ENCODE data around the gene ARL10. TPM values are rescaled to one million over a fixed set of nuclear protein-coding genes. Genes with fewer than 3 reads are reported as not detected.

ARL10 gene, protein sequence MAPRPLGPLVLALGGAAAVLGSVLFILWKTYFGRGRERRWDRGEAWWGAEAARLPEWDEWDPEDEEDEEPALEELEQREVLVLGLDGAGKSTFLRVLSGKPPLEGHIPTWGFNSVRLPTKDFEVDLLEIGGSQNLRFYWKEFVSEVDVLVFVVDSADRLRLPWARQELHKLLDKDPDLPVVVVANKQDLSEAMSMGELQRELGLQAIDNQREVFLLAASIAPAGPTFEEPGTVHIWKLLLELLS
- total RNA-seq: 10 to 100 TPM in 1 of 2 experiments, 1 to 10 TPM in 1; 8.6 to 11.0 TPM

DNA sequence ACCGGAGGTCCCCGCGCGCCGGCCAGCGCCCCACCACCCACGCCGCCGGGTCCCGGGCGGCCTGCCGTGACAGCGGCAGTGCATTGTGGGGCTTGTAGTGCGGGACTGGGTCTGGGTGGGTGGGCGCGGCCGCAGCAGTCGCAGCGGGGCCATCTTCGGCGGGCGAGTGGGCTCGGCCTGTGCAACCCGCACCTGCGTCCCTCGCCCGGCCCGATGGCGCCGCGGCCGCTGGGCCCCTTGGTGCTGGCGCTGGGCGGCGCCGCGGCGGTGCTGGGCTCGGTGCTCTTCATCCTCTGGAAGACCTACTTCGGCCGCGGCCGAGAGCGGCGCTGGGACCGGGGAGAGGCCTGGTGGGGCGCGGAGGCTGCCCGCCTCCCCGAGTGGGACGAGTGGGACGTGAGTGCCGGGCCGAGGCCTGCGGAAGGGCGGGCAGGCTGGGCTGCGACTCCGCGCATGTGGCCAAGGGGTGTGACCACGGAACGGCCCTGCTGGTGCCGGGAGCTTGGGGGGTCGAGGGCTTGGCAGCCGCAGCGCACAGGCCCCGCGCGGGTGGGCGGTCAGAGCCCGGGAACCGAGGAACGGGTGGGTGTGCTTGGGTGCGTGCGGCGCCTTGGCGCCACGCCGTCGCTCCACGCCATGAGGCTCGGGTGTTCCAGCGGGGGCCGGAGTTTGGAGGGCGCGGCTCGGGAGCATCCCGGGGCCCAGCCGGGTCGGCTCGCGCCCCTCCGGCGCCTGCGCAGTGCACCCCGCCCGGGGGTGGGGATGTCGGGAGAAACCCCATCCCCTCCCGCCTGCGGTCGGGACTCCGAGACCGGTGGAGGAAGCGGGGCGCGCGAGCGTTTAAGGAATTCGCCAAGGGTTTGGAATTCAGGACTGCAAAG, at the start of gene ARL10:
Gene ARL10, plus strand, starts transcription at position 137 of the 881 bp plus-strand sequence. Its CDS starts 77 bp downstream, at position 214.
- H3K36me3 Mint-ChIP-seq (ENCODE audit: low read depth): peaks cover 9% of the 10 kb centered on the region
- ATAC-seq (peak; percentile 22), DNase-seq (peak; percentile 48)
- peaks cover 35% of the 10 kb centered on the region for H3K4me1 Mint-ChIP-seq (ENCODE audit: low read depth)
- peak within 1 kb of the TSS; percentile 72 for H3K4me3 Mint-ChIP-seq
- ChIA-PET CTCF (interaction anchor here (1.1 kb wide), 1 partner anchor 82 kb away, joined by 3 read pairs; the partner anchor contains the start of gene FAF2), POLR2A (no interaction called here)
- no peaks in the 10 kb centered on the region for H3K9me3 Mint-ChIP-seq (ENCODE audit: insufficient read depth)
- H3K27me3 Mint-ChIP-seq (ENCODE audit: low read depth): no peaks in the 10 kb centered on the region
- H3K27ac Mint-ChIP-seq: peak within 1 kb of the TSS; percentile 64

DNA sequence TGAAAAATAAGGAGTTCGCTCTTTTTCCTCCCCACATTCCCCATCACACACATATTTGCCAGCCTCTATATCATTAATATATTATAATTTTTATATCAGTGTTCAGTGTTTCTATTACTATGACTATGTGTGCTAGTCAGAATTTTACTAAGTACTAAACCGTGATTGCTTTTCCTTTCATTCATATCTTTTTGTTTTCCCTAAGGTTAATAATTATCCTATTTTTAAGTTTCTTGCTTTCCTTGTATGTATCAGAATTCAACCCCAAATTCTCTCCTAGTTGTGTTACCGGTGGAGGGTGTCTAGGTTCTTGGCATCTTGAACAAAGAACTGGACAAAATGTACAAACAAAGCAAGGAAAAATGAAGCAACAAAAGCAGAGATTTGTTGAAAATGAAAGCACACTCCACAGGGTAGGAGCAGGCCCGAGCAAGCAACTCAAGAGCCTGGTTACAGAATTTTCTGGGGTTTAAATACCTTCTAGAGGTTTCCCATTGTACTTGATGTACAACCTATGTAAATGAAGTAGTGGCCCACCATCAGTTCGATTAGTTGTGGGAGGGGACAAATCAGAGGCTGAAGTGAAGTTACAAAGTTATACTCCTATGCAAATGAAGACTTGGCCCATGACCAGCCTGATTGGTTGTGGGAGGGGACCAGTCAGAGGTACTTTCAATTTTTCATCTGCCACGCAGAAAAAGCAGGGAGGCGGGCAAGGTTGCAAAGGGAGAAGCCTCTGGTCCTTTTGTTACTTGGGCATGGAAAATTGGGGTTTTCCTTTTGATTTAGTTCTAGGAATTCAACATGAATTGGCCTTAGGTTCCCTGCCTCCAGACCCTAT, 47.5 kb upstream of the ARL10 start:
- Mint-ChIP-seq H3K36me3 (ENCODE audit: low read depth) (peaks cover 29% of the 10 kb centered on the region), H3K4me3 (no peak overlapping the region), H3K9me3 (ENCODE audit: insufficient read depth) (no peaks in the 10 kb centered on the region), H3K27me3 (ENCODE audit: low read depth) (no peaks in the 10 kb centered on the region), H3K4me1 (ENCODE audit: low read depth) (no peaks in the 10 kb centered on the region), H3K27ac (no peak overlapping the region)
- no peak for DNase-seq
- POLR2A ChIA-PET: no interaction called here
- CTCF ChIA-PET: no interaction called here
- no peak for ATAC-seq

DNA sequence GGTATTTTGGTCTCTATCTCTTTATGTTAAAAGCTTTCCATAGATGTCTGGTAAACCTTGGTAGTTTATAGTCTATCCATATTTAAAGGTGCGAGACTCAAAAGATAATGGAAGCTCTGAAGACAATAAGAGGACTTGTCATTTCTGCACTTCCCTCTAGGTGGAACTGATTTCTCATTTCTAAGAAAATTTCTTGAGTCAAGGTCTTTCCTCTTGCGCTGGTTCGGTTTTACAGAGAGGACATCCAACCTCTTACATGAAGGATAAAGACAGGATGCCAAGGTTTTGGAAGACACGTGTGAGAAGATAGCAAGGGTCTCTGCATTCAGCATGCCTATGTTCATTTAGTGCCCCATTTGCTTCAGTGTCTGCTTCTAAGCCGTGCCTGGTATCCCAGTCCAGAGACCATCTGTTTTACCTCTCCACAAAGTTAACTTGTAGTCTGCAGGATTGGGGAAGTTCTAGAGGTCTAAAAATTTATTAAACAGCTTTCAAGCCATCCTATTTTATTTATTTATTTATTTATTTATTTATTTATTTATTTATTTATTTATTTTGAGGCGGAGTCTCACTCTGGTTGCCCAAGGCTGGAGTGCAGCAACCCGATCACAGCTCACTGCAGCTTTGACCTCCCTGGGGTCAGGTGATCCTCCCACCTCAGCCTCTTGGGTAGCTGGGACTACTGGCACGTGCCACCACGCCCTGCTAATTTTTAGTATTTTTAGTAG, 45.3 kb upstream of the ARL10 start:
- no peak overlapping the region for H3K27ac Mint-ChIP-seq
- ChIA-PET CTCF (interaction anchor here (1.5 kb wide), 1 partner anchor 42 kb away, joined by 3 read pairs; the partner anchor contains the start of gene KIAA1191), POLR2A (no interaction called here)
- H3K4me1 Mint-ChIP-seq (ENCODE audit: low read depth): no peaks in the 10 kb centered on the region
- no peaks in the 10 kb centered on the region for H3K27me3 Mint-ChIP-seq (ENCODE audit: low read depth)
- H3K36me3 Mint-ChIP-seq (ENCODE audit: low read depth): peaks cover 21% of the 10 kb centered on the region
- H3K9me3 Mint-ChIP-seq (ENCODE audit: insufficient read depth): no peaks in the 10 kb centered on the region
- no peak overlapping the region for H3K4me3 Mint-ChIP-seq
- DNase-seq (no peak), ATAC-seq (no peak)

DNA sequence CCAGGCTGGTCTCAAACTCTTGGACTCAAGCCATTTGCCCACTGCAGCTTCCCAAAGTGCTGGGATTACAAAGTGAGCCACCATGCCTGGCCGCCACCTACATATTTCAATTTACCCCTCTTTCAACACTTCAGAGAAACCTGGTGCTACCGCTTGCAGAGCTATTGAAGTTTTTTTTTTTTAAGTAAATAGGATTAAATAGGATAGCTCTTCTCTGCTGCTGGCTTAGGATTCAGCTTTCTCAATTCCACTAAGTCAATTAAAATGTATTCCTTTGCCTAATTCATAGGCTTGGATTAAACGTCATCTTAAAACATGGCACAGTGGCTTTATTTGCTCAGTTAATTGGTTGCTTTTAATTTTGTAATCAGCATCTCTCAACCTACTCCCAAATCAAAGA, 44.7 kb upstream of the ARL10 start:
- Mint-ChIP-seq H3K4me1 (ENCODE audit: low read depth) (no peaks in the 10 kb centered on the region), H3K27ac (no peak overlapping the region), H3K36me3 (ENCODE audit: low read depth) (peaks cover 16% of the 10 kb centered on the region), H3K4me3 (no peak overlapping the region), H3K27me3 (ENCODE audit: low read depth) (no peaks in the 10 kb centered on the region), H3K9me3 (ENCODE audit: insufficient read depth) (no peaks in the 10 kb centered on the region)
- DNase-seq (no peak), ATAC-seq (no peak)
- ChIA-PET POLR2A (no interaction called here), CTCF (interaction anchor here (1.5 kb wide), 1 partner anchor 41 kb away, joined by 3 read pairs; the partner anchor contains the start of gene KIAA1191)

DNA sequence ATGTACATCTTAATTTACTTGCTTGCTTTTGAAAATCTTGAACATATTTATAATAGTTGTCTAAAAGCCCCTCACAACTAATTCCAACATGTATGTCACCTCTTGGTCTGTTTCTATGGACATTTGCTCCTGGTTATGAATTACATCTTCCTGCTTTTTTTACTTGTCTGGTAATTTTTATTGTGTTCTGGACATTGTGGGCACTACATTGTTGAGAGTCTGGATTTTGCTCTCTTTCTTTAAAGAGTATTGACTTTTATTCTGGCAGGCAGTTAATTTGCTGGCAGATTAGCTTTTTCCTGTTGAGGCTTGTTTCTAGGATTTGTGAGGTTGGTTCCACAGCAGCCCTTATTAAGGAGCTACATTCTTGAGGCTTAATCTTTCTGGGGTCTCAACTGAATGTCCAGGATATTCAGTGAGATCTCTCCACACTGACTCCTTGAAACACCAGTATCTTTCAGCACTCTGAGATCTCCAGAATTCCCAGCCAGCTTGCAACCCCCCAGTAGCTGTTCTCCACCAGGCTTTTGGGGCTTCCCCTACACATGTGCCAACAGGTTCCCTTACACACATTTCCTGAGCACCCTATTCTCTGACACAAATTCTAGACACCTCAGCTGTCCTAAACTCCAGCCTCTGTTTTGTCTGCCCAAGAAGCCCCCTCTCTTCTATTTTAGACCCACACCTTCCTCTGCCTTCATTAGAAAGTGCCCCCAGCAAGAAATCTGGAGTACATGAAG, 31.1 kb upstream of the ARL10 start:
- Mint-ChIP-seq H3K4me3 (no peak overlapping the region), H3K27me3 (ENCODE audit: low read depth) (no peaks in the 10 kb centered on the region), H3K4me1 (ENCODE audit: low read depth) (no peaks in the 10 kb centered on the region), H3K9me3 (ENCODE audit: insufficient read depth) (peaks cover 11% of the 10 kb centered on the region), H3K27ac (no peak overlapping the region), H3K36me3 (ENCODE audit: low read depth) (peaks cover 26% of the 10 kb centered on the region)
- DNase-seq (no peak), ATAC-seq (no peak)
- CTCF ChIA-PET: interaction anchor here (0.7 kb wide), 1 partner anchor 41 kb away, joined by 3 read pairs; no protein-coding TSS in a partner anchor
- POLR2A ChIA-PET: no interaction called here

DNA sequence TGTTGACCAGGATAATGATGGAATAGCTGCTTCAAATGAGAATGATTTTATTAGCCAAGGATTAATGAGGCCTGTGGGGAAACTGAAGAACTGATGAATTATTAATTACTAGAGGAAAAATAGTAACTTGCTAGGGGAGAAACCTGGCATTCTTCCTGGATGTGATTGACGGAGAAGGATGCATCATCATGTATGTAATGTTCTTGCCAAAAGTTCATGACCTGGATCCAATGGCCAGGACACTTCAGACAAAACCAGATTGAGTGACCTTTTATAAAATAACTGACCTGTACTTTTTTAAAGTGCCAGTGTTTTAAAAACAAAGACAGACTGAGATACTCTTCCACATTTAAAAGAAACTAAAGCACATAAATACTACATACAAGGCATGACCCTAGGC, 27.4 kb upstream of the ARL10 start:
- ATAC-seq (no peak), DNase-seq (no peak)
- Mint-ChIP-seq H3K4me3 (no peak overlapping the region), H3K27me3 (ENCODE audit: low read depth) (no peaks in the 10 kb centered on the region), H3K4me1 (ENCODE audit: low read depth) (no peaks in the 10 kb centered on the region), H3K36me3 (ENCODE audit: low read depth) (peaks cover 27% of the 10 kb centered on the region), H3K27ac (no peak overlapping the region), H3K9me3 (ENCODE audit: insufficient read depth) (peaks cover 11% of the 10 kb centered on the region)
- POLR2A ChIA-PET: no interaction called here
- CTCF ChIA-PET: no interaction called here

DNA sequence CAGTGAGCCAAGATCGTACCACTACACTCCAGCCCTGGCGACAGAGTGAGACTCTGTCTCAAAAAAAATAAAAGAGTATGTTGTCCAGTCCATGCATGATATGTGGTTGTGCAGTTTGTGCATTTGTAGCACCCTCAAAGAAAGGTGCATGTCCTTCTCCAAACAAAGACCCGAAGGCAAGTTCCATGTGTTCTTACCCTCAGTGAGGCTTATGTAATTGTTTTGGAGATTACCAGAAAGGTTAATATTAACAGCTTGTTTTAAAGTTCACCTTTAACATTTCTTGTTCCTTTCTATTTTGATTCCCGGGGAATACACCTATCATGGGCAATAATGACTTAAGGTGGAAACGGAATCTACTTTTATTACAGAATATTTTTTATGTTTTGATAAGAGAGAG, 26.0 kb upstream of the ARL10 start:
- CTCF ChIA-PET: no interaction called here
- H3K36me3 Mint-ChIP-seq (ENCODE audit: low read depth): peaks cover 22% of the 10 kb centered on the region
- ATAC-seq: no peak
- peaks cover 4% of the 10 kb centered on the region for H3K9me3 Mint-ChIP-seq (ENCODE audit: insufficient read depth)
- no peaks in the 10 kb centered on the region for H3K4me1 Mint-ChIP-seq (ENCODE audit: low read depth)
- H3K27me3 Mint-ChIP-seq (ENCODE audit: low read depth): no peaks in the 10 kb centered on the region
- POLR2A ChIA-PET: no interaction called here
- no peak overlapping the region for H3K4me3 Mint-ChIP-seq
- DNase-seq: no peak
- H3K27ac Mint-ChIP-seq: no peak overlapping the region

DNA sequence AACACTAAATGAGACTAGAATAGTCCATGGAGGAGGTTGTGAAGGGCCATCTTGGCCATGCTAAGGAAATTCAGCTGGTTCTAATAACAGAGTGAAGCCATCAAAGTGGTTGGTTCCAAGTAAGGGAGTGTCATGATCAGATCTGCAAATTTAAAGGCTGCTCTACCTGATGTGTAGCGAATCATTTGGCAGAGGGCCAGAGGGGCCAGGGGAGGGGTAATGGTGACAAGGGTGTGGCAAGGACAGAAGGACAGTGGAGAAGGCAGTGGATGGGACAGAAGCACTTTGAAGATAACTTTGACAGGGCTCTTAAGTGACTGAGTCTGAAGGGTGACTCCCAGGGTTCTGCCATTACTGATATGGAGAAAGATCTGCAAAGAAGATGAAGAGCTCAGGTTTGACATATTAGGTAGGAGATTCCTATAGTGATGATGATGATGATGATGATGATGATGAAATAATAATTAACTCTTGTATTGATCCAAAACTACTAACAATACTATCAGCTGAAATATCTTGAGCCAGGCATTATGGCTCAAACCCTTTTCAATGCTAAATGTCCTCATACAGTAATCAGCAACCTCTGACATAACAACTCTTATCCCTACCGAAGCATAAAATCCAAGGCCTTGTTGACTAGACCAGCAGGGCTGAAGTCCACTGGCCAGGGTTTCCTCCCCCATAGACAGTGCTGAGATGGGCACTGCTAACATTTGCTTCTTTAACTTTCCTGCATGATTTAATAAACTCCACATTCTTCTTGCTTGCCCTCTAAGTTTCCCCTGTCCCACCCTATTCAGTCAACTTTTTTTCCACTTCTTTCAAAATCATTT, 23.7 kb upstream of the ARL10 start:
- CTCF ChIA-PET: no interaction called here
- ATAC-seq: no peak
- no peaks in the 10 kb centered on the region for H3K9me3 Mint-ChIP-seq (ENCODE audit: insufficient read depth)
- no peak overlapping the region for H3K27ac Mint-ChIP-seq
- DNase-seq: no peak
- POLR2A ChIA-PET: interaction anchor here (0.6 kb wide), 1 partner anchor 52 kb away, joined by 3 read pairs; no protein-coding TSS in a partner anchor
- peaks cover 3% of the 10 kb centered on the region for H3K4me1 Mint-ChIP-seq (ENCODE audit: low read depth)
- H3K4me3 Mint-ChIP-seq: no peak overlapping the region
- peaks cover 25% of the 10 kb centered on the region for H3K36me3 Mint-ChIP-seq (ENCODE audit: low read depth)
- H3K27me3 Mint-ChIP-seq (ENCODE audit: low read depth): no peaks in the 10 kb centered on the region

DNA sequence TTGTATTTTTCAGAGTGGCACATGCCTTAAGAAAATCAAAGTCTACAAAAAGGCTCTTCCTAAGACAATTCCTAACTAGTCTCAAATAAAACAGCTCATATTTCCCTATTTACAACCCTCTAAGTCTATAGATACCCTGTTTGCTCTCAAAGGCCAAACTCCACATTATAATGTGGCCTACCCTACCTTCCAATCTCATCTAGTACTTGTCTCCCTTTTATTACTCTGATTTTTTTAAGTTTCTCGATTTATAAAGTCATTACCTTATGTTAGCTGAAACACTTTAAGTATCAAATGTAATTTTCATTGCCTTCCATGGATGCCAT, 23.2 kb upstream of the ARL10 start:
- Mint-ChIP-seq H3K4me3 (no peak overlapping the region), H3K4me1 (ENCODE audit: low read depth) (peaks cover 3% of the 10 kb centered on the region), H3K36me3 (ENCODE audit: low read depth) (peaks cover 23% of the 10 kb centered on the region), H3K9me3 (ENCODE audit: insufficient read depth) (no peaks in the 10 kb centered on the region), H3K27ac (no peak overlapping the region), H3K27me3 (ENCODE audit: low read depth) (no peaks in the 10 kb centered on the region)
- POLR2A ChIA-PET: interaction anchor here (0.6 kb wide), 1 partner anchor 51 kb away, joined by 3 read pairs; no protein-coding TSS in a partner anchor
- CTCF ChIA-PET: no interaction called here
- DNase-seq (no peak), ATAC-seq (no peak)

DNA sequence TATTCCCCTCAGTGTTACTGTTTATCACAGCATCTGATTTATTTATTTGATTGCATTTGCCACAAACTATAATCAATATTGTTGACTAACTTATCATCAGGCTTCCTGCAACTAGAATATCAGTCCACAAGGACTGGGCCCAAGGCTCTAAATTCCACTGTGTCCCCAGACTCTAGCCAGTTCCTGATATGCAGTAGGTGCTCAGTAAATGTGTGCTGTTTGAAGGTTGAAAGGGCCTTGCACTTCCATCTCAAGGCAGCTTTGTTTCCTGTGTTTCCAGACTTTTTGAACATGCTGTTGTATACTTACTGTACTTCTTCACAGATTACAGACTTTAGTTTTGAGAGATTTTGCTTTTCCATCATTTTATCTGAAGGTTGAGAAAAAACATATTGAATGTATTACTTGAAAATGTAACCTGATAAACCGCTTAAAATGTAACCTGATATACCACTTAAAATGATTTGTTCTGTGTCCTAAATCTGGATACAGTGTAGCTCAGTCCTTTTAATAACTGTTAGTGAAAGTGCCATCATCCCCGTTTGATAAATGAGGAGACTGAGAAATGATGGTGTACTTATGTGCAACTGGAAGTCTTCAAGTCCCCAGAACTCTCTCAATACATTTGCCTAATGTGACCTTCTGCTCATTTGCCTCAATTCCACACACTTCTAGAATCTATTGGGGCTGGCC, 22.4 kb upstream of the ARL10 start:
- ChIA-PET CTCF (no interaction called here), POLR2A (interaction anchor here (0.5 kb wide), 1 partner anchor 247 kb away, joined by 3 read pairs; no protein-coding TSS in a partner anchor)
- no peaks in the 10 kb centered on the region for H3K9me3 Mint-ChIP-seq (ENCODE audit: insufficient read depth)
- H3K4me1 Mint-ChIP-seq (ENCODE audit: low read depth): peaks cover 3% of the 10 kb centered on the region
- H3K4me3 Mint-ChIP-seq: no peak overlapping the region
- ATAC-seq (no peak), DNase-seq (no peak)
- no peaks in the 10 kb centered on the region for H3K27me3 Mint-ChIP-seq (ENCODE audit: low read depth)
- no peak overlapping the region for H3K27ac Mint-ChIP-seq
- peaks cover 26% of the 10 kb centered on the region for H3K36me3 Mint-ChIP-seq (ENCODE audit: low read depth)
